Muscle of back (tissue), 11 donors: ENCODE results near the gene FOXP1. TPM values are rescaled to one million over a fixed set of nuclear protein-coding genes. Genes with fewer than 3 reads are reported as not detected.

ENCODE experiments used
- DNase-seq, 3 donors: peaks; one replicate each; pipeline versions ENCODE4 v3.0.0 to v3.0.0-alpha.2; 2013
- polyA plus RNA-seq, 10 donors: library from polyadenylated mRNA; unstranded; fragments of 120-200 nt; gene quantifications; one replicate each; pipeline ENCODE4 v1.2.1, GENCODE V29; 2013; ENCODE audit not compliant: insufficient read length in 10 of 10

Gene FOXP1
- polyA plus RNA-seq, 10 donors, result 17.1 to 26.3 (median 20.8) TPM

- peak; percentile 58 to 89 (median 81) for DNase-seq
These were observed 519.1 kb downstream of the FOXP1 start for GRCh38 chr3:71064291-71064955.

GRCh38 chr3:71063773-71064290 lies 519.7 kb downstream of the FOXP1 start:
- DNase-seq, result peak in 1 of 3 donors; percentile 41

GRCh38 chr3:71062952-71063772 lies 520.4 kb downstream of the FOXP1 start:
- DNase-seq, result peak in 1 of 3 donors; percentile 58

- peak in 1 of 3 donors; percentile 18 for DNase-seq
These were observed 521.2 kb downstream of the FOXP1 start for GRCh38 chr3:71062037-71062932.

GRCh38 chr3:71061581-71061980 lies 521.9 kb downstream of the FOXP1 start:
- peak in 1 of 3 donors; percentile 3 for DNase-seq

- peak in 1 of 3 donors; percentile 10 for DNase-seq
These were observed 522.5 kb downstream of the FOXP1 start for GRCh38 chr3:71061037-71061436.

GRCh38 chr3:71060536-71060935 lies 523.0 kb downstream of the FOXP1 start:
- DNase-seq, result no peak

- peak in 1 of 3 donors; percentile 35 for DNase-seq
These were observed 526.0 kb downstream of the FOXP1 start for GRCh38 chr3:71057526-71057894.

GRCh38 chr3:71056327-71056726 lies 527.2 kb downstream of the FOXP1 start:
- peak in 1 of 3 donors; percentile 4 for DNase-seq

GRCh38 chr3:71055257-71056001 lies 528.1 kb downstream of the FOXP1 start:
- DNase-seq, result peak in 1 of 3 donors; percentile 15

- DNase-seq, result no peak
These were observed 529.2 kb downstream of the FOXP1 start for GRCh38 chr3:71054312-71054711.

- DNase-seq, result no peak
These were observed 530.0 kb downstream of the FOXP1 start for GRCh38 chr3:71053495-71053894.

- DNase-seq, result peak in 1 of 3 donors; percentile 6
These were observed 530.8 kb downstream of the FOXP1 start for GRCh38 chr3:71052716-71053115.

- peak in 1 of 3 donors; percentile 41 for DNase-seq
These were observed 531.4 kb downstream of the FOXP1 start for GRCh38 chr3:71051893-71052687.

- no peak for DNase-seq
These were observed 532.3 kb downstream of the FOXP1 start for GRCh38 chr3:71051259-71051595.

GRCh38 chr3:71050538-71051258 lies 532.8 kb downstream of the FOXP1 start:
- DNase-seq, result peak in 1 of 3 donors; percentile 83

- DNase-seq, result no peak
These were observed 533.4 kb downstream of the FOXP1 start for GRCh38 chr3:71050166-71050537.

- DNase-seq, result peak in 1 of 3 donors; percentile 28
These were observed 534.6 kb downstream of the FOXP1 start for GRCh38 chr3:71048948-71049347.
